BLaER1 treated with 17β-estradiol and CSF1 and Interleukin-3, amounts not matched to agents 10 nM and 100 nM (cell line): Measurements from ENCODE around the gene LAMB4.

ENCODE experiments used
- H3K27ac ChIP-seq, 11 experiments: shearing (Covaris generic); formaldehyde crosslinking; 2 replicates each; pipeline ENCODE4 v1.8.1; 2022
- H3K27me3 ChIP-seq, 11 experiments: shearing (Covaris generic); formaldehyde crosslinking; 2 replicates each; pipeline ENCODE4 v1.8.1; 2022
- H3K36me3 ChIP-seq, 11 experiments: shearing (Covaris generic); formaldehyde crosslinking; 2 replicates each; pipeline ENCODE4 v1.8.1; 2022
- H3K4me1 ChIP-seq, 10 experiments: shearing (Covaris generic); formaldehyde crosslinking; 2 replicates each; pipeline ENCODE4 v1.8.1; 2022
- H3K4me2 ChIP-seq, 11 experiments: shearing (Covaris generic); formaldehyde crosslinking; 2 replicates each; pipeline ENCODE4 v1.8.1; 2022
- H3K4me3 ChIP-seq, 10 experiments: shearing (Covaris generic); formaldehyde crosslinking; 2 replicates each; pipeline ENCODE4 v1.8.1; 2022
- H3K9ac ChIP-seq, 11 experiments: shearing (Covaris generic); formaldehyde crosslinking; 2 replicates each; pipeline ENCODE4 v1.8.1; 2022
- H3K9me3 ChIP-seq, 11 experiments: shearing (Covaris generic); formaldehyde crosslinking; replicated peaks in 1 of 11; 2 replicates each; pipeline ENCODE4 v1.8.1; 2022
- H4K20me1 ChIP-seq, 11 experiments: shearing (Covaris generic); formaldehyde crosslinking; 2 replicates each; pipeline ENCODE4 v1.8.1; 2022
- Cebpa-rat ChIP-seq, 11 experiments: shearing (Covaris generic); IDR thresholded peaks; 2 replicates each; pipeline ENCODE4 v1.8.1; 2022

LAMB4 gene

GRCh38 chr7:108103558-108104298 is 26.4 kb downstream of the LAMB4 start:
- H3K4me3 ChIP-seq, result no peak overlapping the region
- H3K36me3 ChIP-seq, result no peaks in the 10 kb centered on the region
- no peaks in the 10 kb centered on the region for H4K20me1 ChIP-seq
- H3K9me3 ChIP-seq, result no peaks in the 10 kb centered on the region
- no peak overlapping the region for H3K9ac ChIP-seq
- TF ChIP-seq Cebpa-rat (IDR thresholded peaks at IDR 0.05), result no peak
- H3K27ac ChIP-seq, result no peak overlapping the region
- H3K27me3 ChIP-seq, result no peaks in the 10 kb centered on the region
- H3K4me2 ChIP-seq, result no peak overlapping the region
- no peaks in the 10 kb centered on the region for H3K4me1 ChIP-seq

- Histone ChIP-seq H3K36me3 (no peaks in the 10 kb centered on the region), H3K4me3 (no peak overlapping the region), H4K20me1 (no peaks in the 10 kb centered on the region), H3K4me1 (no peaks in the 10 kb centered on the region), H3K27ac (no peak overlapping the region), H3K4me2 (no peak overlapping the region), H3K9ac (no peak overlapping the region), H3K27me3 (no peaks in the 10 kb centered on the region), H3K9me3 (no peaks in the 10 kb centered on the region)
- no peak for TF ChIP-seq Cebpa-rat (IDR thresholded peaks at IDR 0.05)
Measured at GRCh38 chr7:108102671-108103312, 27.4 kb downstream of the LAMB4 start.

GRCh38 chr7:108101759-108102158 is 28.4 kb downstream of the LAMB4 start:
- Histone ChIP-seq H3K9ac (no peak overlapping the region), H3K4me2 (no peak overlapping the region), H4K20me1 (no peaks in the 10 kb centered on the region), H3K9me3 (no peaks in the 10 kb centered on the region), H3K4me1 (no peaks in the 10 kb centered on the region), H3K4me3 (no peak overlapping the region), H3K36me3 (no peaks in the 10 kb centered on the region), H3K27me3 (no peaks in the 10 kb centered on the region), H3K27ac (no peak overlapping the region)
- TF ChIP-seq Cebpa-rat (IDR thresholded peaks at IDR 0.05), result no peak

GRCh38 chr7:108099713-108100112 is 30.4 kb downstream of the LAMB4 start:
- no peaks in the 10 kb centered on the region for H3K9me3 ChIP-seq
- no peaks in the 10 kb centered on the region for H4K20me1 ChIP-seq
- peaks cover 0 to 11% (median 10%) of the 10 kb centered on the region in 10 experiments; a peak in 17 of 20 replicates for H3K4me1 ChIP-seq
- no peak overlapping the region for H3K27ac ChIP-seq
- no peak for TF ChIP-seq Cebpa-rat (IDR thresholded peaks at IDR 0.05)
- H3K4me2 ChIP-seq, result no peak overlapping the region
- H3K4me3 ChIP-seq, result no peak overlapping the region
- no peaks in the 10 kb centered on the region for H3K27me3 ChIP-seq
- H3K9ac ChIP-seq, result no peak overlapping the region
- H3K36me3 ChIP-seq, result no peaks in the 10 kb centered on the region

- TF ChIP-seq Cebpa-rat (IDR thresholded peaks at IDR 0.05), result no peak
- Histone ChIP-seq H3K4me2 (no peak overlapping the region), H3K4me3 (no peak overlapping the region), H4K20me1 (no peaks in the 10 kb centered on the region), H3K4me1 (peaks cover 7 to 21% (median 17%) of the 10 kb centered on the region in 10 experiments; a peak in 18 of 20 replicates), H3K27me3 (no peaks in the 10 kb centered on the region), H3K27ac (no peak overlapping the region), H3K9ac (no peak overlapping the region), H3K9me3 (no peaks in the 10 kb centered on the region), H3K36me3 (no peaks in the 10 kb centered on the region)
Measured at GRCh38 chr7:108097703-108098102, 32.5 kb downstream of the LAMB4 start.

- H3K9me3 ChIP-seq, result no peaks in the 10 kb centered on the region
- no peaks in the 10 kb centered on the region for H4K20me1 ChIP-seq
- no peak overlapping the region for H3K4me3 ChIP-seq
- no peaks in the 10 kb centered on the region for H3K36me3 ChIP-seq
- H3K9ac ChIP-seq, result no peak overlapping the region
- H3K4me1 ChIP-seq, result peaks cover 7 to 21% (median 17%) of the 10 kb centered on the region in 10 experiments; a peak in 18 of 20 replicates
- no peaks in the 10 kb centered on the region for H3K27me3 ChIP-seq
- no peak for TF ChIP-seq Cebpa-rat (IDR thresholded peaks at IDR 0.05)
- H3K27ac ChIP-seq, result no peak overlapping the region
- H3K4me2 ChIP-seq, result no peak overlapping the region
Measured at GRCh38 chr7:108096996-108097395, 33.2 kb downstream of the LAMB4 start.

GRCh38 chr7:108094933-108095710 is 35.0 kb downstream of the LAMB4 start:
- Histone ChIP-seq H3K4me3 (no peak overlapping the region), H3K4me2 (peak overlapping the region; percentile 1 to 60 (median 38); a peak in 18 of 22 replicates), H3K36me3 (no peaks in the 10 kb centered on the region)

GRCh38 chr7:108094346-108094745 is 35.8 kb downstream of the LAMB4 start:
- H4K20me1 ChIP-seq, result no peaks in the 10 kb centered on the region
- peaks cover 7 to 21% (median 17%) of the 10 kb centered on the region in 10 experiments; a peak in 18 of 20 replicates for H3K4me1 ChIP-seq
- no peak overlapping the region for H3K9ac ChIP-seq
- H3K27me3 ChIP-seq, result no peaks in the 10 kb centered on the region
- H3K27ac ChIP-seq, result no peak overlapping the region
- H3K36me3 ChIP-seq, result no peaks in the 10 kb centered on the region
- no peaks in the 10 kb centered on the region for H3K9me3 ChIP-seq
- no peak for TF ChIP-seq Cebpa-rat (IDR thresholded peaks at IDR 0.05)
- H3K4me3 ChIP-seq, result no peak overlapping the region
- peak overlapping the region in 7 of 11 experiments; percentile 2 to 47 (median 18); a peak in 7 of 22 replicates for H3K4me2 ChIP-seq

More at GRCh38 chr7:108094933-108095710, 35.0 kb downstream of the LAMB4 start:
- TF ChIP-seq Cebpa-rat (IDR thresholded peaks at IDR 0.05), result no peak
- no peaks in the 10 kb centered on the region for H4K20me1 ChIP-seq
- peaks cover 7 to 21% (median 17%) of the 10 kb centered on the region in 10 experiments; a peak in 18 of 20 replicates for H3K4me1 ChIP-seq
- H3K9ac ChIP-seq, result no peak overlapping the region
- no peak overlapping the region for H3K27ac ChIP-seq
- H3K9me3 ChIP-seq, result no peaks in the 10 kb centered on the region
- no peaks in the 10 kb centered on the region for H3K27me3 ChIP-seq

- Histone ChIP-seq H3K27me3 (no peaks in the 10 kb centered on the region), H3K9me3 (no peaks in the 10 kb centered on the region), H3K27ac (no peak overlapping the region), H3K36me3 (no peaks in the 10 kb centered on the region), H3K4me3 (no peak overlapping the region), H4K20me1 (no peaks in the 10 kb centered on the region), H3K4me2 (peak overlapping the region in 6 of 11 experiments; percentile 2 to 41 (median 14); a peak in 5 of 22 replicates), H3K9ac (no peak overlapping the region), H3K4me1 (peaks cover 7 to 21% (median 17%) of the 10 kb centered on the region in 10 experiments; a peak in 18 of 20 replicates)
- no peak for TF ChIP-seq Cebpa-rat (IDR thresholded peaks at IDR 0.05)
Measured at GRCh38 chr7:108093851-108094331, 36.3 kb downstream of the LAMB4 start.
